CD4-positive, alpha-beta T cell (primary cell): Measurements from ENCODE around the gene AQP1. TPM values are rescaled to one million over a fixed set of nuclear protein-coding genes. Genes with fewer than 3 reads are reported as not detected.

ENCODE experiments used
- ATAC-seq: fragments of 200-7000 bp; cut with Tn5 transposase; one replicate; pipeline ENCODE4 v1.10.0; 2022; ENCODE audit warnings: mild to moderate bottlenecking; ENCODE audit not compliant: poor library complexity
- CTCF ChIA-PET: fragments of 350-600 bp; sonication (Branson Sonifier 250); formaldehyde crosslinking; loops from one replicate; lab custom pipeline; 2021; ENCODE audit warnings: antibody characterized with exemption, inconsistent platforms; lab: Charles Lee
- POLR2A ChIA-PET: fragments of 350-600 bp; sonication (Branson Sonifier 250); formaldehyde crosslinking; loops from one replicate; lab custom pipeline; 2021; ENCODE audit warnings: antibody characterized with exemption, inconsistent platforms; lab: Charles Lee
- DNase-seq, 14 experiments: peaks; one replicate each; pipeline ENCODE4 v3.0.0-alpha.2; 2013 to 2020; ENCODE audit warnings: mixed read lengths in 2 of 14
- H3K27ac ChIP-seq, 2 donors: one replicate each; pipeline versions ENCODE4 v1.5.1 to v1.7.0; 2013; ENCODE audit warnings: low read length in 2 of 2, low read depth in 1 of 2, mild to moderate bottlenecking in 1 of 2
- H3K27me3 ChIP-seq, 2 experiments: 1 replicate in 1 of 2; 2 replicates in 1 of 2; pipeline versions ENCODE4 v1.6.1 to v1.7.0; 2013; ENCODE audit warnings: low read length in 2 of 2, control low read depth in 1 of 2, mild to moderate bottlenecking in 1 of 2, moderate library complexity in 1 of 2; ENCODE audit not compliant: insufficient read depth in 2 of 2, control insufficient read depth in 1 of 2
- H3K36me3 ChIP-seq: one replicate; pipeline ENCODE4 v1.6.1; 2013; ENCODE audit warnings: low read length, control low read depth; ENCODE audit not compliant: insufficient read depth
- H3K4me1 ChIP-seq: one replicate; pipeline ENCODE4 v1.6.1; 2013; ENCODE audit warnings: low read length, control low read depth; ENCODE audit not compliant: insufficient read depth
- H3K4me3 ChIP-seq: one replicate; pipeline ENCODE4 v1.5.1; 2013; ENCODE audit warnings: mild to moderate bottlenecking, low read length, moderate library complexity
- H3K9me3 ChIP-seq, 2 experiments: 1 replicate in 1 of 2; 2 replicates in 1 of 2; pipeline versions ENCODE4 v1.6.1 to v1.7.0; 2013; ENCODE audit warnings: low read length in 2 of 2, mild to moderate bottlenecking in 2 of 2, control low read depth in 1 of 2, moderate library complexity in 1 of 2; ENCODE audit not compliant: control insufficient read depth in 1 of 2, insufficient read depth in 1 of 2
- H3K27ac Mint-ChIP-seq: one replicate; pipeline ENCODE4 v1.8.0; 2020; ENCODE audit warnings: mixed read lengths
- H3K27me3 Mint-ChIP-seq: one replicate; pipeline ENCODE4 v1.8.0; 2021; ENCODE audit warnings: mixed read lengths
- H3K36me3 Mint-ChIP-seq: one replicate; pipeline ENCODE4 v1.8.0; 2021; ENCODE audit warnings: low read depth, mixed read lengths
- H3K4me1 Mint-ChIP-seq: one replicate; pipeline ENCODE4 v1.8.0; 2021; ENCODE audit warnings: low read depth, mixed read lengths
- H3K4me3 Mint-ChIP-seq: one replicate; pipeline ENCODE4 v1.8.0; 2020; ENCODE audit warnings: mild to moderate bottlenecking, mixed read lengths
- H3K9me3 Mint-ChIP-seq: one replicate; pipeline ENCODE4 v1.8.0; 2020; ENCODE audit warnings: mixed read lengths
- intact Hi-C, 2 experiments: fragments of 100-400 bp; cut with DNase I in 1 of 2; cut with micrococcal nuclease in 1 of 2; formaldehyde crosslinking; loops; one replicate each; pipeline versions ENCODE4 v1.15.1 to v1.9.0; 2023 to 2025; cut with DNase I, micrococcal nuclease
- total RNA-seq, 174 experiments: library from RNA in 2 of 174; stranded (reverse) in 2 of 174; gene quantifications; one replicate each; pipeline ENCODE4 v1.2.3 and lab custom pipeline; 2021 to 2026
- TF ChIP-seq, protein P1 (sequence below): fragments of 200-600 bp; IDR thresholded peaks from one replicate; pipeline ENCODE4 v1.8.0; 2022; ENCODE audit warnings: antibody characterized with exemption, mild to moderate bottlenecking

The AQP1 gene
- total RNA-seq, 2 experiments from 2014 or later = 0.17 to 0.22 TPM

DNA sequence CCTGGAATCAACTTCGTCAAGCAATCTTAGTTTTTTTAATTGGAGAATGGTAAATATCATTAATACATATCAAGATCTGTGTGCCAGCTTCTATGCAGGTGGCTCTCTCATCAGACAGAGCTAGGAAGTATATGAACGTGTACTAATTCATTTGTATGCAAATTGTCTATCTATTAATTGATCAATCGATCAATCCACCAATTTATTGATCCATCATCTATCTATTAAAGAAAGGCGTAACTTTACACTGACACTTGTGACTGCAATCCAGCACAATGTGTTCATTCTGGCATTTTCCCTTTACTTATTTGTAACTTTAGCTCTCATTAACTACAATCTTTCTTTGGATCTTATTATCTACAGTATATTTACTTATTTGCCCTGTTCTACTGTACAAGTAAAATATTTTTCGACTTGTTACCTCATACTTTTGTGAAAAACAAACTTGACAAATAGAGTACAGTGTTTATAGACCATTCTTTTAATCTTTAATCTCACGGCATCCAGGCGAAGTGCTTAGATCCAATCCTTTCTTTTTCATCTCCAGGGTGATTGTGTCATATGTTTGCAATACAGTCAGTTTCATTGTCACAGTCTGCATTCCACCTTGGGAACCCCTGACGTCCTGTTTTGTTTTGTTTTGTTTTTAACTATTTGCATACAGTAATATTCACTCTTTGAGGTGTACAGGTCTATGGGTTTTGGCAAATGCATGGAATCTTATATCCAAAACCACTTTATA, 30.1 kb downstream of the AQP1 start:
- TF ChIP-seq, protein P1, sequence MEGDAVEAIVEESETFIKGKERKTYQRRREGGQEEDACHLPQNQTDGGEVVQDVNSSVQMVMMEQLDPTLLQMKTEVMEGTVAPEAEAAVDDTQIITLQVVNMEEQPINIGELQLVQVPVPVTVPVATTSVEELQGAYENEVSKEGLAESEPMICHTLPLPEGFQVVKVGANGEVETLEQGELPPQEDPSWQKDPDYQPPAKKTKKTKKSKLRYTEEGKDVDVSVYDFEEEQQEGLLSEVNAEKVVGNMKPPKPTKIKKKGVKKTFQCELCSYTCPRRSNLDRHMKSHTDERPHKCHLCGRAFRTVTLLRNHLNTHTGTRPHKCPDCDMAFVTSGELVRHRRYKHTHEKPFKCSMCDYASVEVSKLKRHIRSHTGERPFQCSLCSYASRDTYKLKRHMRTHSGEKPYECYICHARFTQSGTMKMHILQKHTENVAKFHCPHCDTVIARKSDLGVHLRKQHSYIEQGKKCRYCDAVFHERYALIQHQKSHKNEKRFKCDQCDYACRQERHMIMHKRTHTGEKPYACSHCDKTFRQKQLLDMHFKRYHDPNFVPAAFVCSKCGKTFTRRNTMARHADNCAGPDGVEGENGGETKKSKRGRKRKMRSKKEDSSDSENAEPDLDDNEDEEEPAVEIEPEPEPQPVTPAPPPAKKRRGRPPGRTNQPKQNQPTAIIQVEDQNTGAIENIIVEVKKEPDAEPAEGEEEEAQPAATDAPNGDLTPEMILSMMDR = no peak
- Histone ChIP-seq H3K36me3 (no peaks in the 10 kb centered on the region), H3K27ac (no peak overlapping the region), H3K27me3 (peaks cover 8 to 23% of the 10 kb centered on the region in 2 experiments), H3K9me3 (peaks cover 6 to 12% of the 10 kb centered on the region in 2 experiments), H3K4me3 (no peak overlapping the region), H3K4me1 (peaks cover 5% of the 10 kb centered on the region)
- no peak for DNase-seq
- no peak for ATAC-seq
- H3K27ac Mint-ChIP-seq = no peak overlapping the region
- H3K27me3 Mint-ChIP-seq = peaks cover 75% of the 10 kb centered on the region
- CTCF ChIA-PET = no interaction called here
- H3K4me1 Mint-ChIP-seq = no peaks in the 10 kb centered on the region
- POLR2A ChIA-PET = no interaction called here
- H3K9me3 Mint-ChIP-seq = peaks cover 14% of the 10 kb centered on the region
- H3K36me3 Mint-ChIP-seq = no peaks in the 10 kb centered on the region
- H3K4me3 Mint-ChIP-seq = no peak overlapping the region
- intact Hi-C loops = no loop called here

DNA sequence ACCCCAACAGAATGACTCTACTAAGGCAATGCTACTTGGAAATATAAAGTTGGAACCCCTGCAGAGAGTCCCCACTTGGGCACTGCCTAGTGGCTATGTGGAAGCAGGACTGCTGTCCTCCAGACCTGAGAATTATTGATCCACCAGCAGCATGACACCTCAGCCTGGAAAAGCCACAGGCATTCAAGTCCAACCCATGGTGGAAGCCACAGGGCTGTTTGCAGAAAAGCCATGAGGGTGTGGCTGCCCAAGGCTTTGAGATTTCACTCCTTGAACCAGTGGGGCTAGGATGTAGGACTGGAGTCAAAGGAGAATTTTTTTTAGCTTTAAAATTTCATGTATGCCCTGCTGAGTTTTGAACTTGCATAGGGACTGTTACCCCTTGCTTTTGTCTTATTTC, 38.5 kb downstream of the AQP1 start:
- no peaks in the 10 kb centered on the region for H3K4me1 Mint-ChIP-seq
- intact Hi-C loops = no loop called here
- no peak overlapping the region for H3K4me3 Mint-ChIP-seq
- ATAC-seq (no peak), DNase-seq (no peak)
- TF ChIP-seq, protein P1 = no peak
- no peak overlapping the region for H3K27ac ChIP-seq
- H3K36me3 Mint-ChIP-seq = no peaks in the 10 kb centered on the region
- no peak overlapping the region for H3K27ac Mint-ChIP-seq
- peaks cover 11% of the 10 kb centered on the region for H3K9me3 Mint-ChIP-seq
- peaks cover 61% of the 10 kb centered on the region for H3K27me3 Mint-ChIP-seq
- ChIA-PET CTCF (no interaction called here), POLR2A (no interaction called here)
- peaks cover 5 to 11% of the 10 kb centered on the region in 2 experiments for H3K27me3 ChIP-seq
- no peaks in the 10 kb centered on the region for H3K36me3 ChIP-seq
- no peak overlapping the region for H3K4me3 ChIP-seq
- H3K9me3 ChIP-seq = peaks cover 0 to 1% of the 10 kb centered on the region in 2 experiments
- H3K4me1 ChIP-seq = no peaks in the 10 kb centered on the region

DNA sequence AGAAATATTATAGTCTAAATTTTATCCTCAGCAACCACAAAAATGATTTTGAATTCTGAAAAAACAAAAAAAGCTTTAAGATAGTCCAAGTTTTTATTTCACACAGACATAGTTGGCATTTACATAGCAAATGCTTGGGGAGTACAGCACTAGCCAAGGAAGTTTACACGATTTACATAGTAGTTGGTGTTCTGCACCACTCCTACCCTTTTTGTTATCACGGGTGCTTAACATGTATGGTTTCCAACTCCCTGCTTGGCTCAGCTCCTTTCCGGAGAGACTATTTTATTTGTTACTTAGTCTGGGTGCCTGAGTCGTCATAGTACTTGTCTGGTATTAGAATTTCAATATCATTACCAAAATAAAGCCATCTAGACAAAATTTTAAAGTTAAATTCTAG, 43.3 kb downstream of the AQP1 start:
- H3K36me3 ChIP-seq = no peaks in the 10 kb centered on the region
- no peak for ATAC-seq
- peaks cover 52% of the 10 kb centered on the region for H3K27me3 Mint-ChIP-seq
- H3K36me3 Mint-ChIP-seq = no peaks in the 10 kb centered on the region
- H3K27ac ChIP-seq = no peak overlapping the region
- TF ChIP-seq, protein P1 = no peak
- H3K27me3 ChIP-seq = peaks cover 3 to 4% of the 10 kb centered on the region in 2 experiments
- ChIA-PET CTCF (no interaction called here), POLR2A (no interaction called here)
- no peaks in the 10 kb centered on the region for H3K4me1 ChIP-seq
- peaks cover 8% of the 10 kb centered on the region for H3K9me3 Mint-ChIP-seq
- no peak for DNase-seq
- H3K4me3 Mint-ChIP-seq = no peak overlapping the region
- H3K9me3 ChIP-seq = no peaks in the 10 kb centered on the region
- intact Hi-C loops = no loop called here
- no peaks in the 10 kb centered on the region for H3K4me1 Mint-ChIP-seq
- H3K27ac Mint-ChIP-seq = no peak overlapping the region
- H3K4me3 ChIP-seq = no peak overlapping the region
